ENCODE data around the gene ZRANB1.

ZRANB1 gene

DNA sequence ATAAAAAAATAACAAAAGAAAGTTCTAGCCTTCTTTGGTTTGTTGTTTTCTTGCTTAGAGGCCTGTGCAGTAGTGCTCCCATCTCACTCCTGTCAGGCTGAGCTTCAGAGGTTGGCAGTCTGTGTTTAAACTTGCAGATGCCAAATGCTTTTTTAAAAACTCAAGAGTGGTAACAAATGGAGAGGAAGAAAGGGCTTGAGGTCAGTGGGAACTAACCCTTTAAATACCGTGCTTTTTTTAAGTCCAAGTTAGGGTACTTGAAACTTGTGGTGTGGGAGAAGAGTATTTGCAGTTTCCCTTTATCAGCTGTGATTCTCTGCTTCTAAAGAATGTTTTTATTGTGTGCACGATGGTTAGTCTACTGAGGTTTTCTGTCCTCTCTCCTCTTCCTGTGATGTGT is 29.4 kb downstream of the ZRANB1 start:
- DNase-seq (ENCODE audit: extremely low spot score): no peak
- POLR2A ChIA-PET: no interaction called here
- TF ChIP-seq CTBP1 (IDR thresholded peaks at IDR 0.05; ENCODE audit: borderline replicate concordance) (no peak), BHLHE40 (IDR thresholded peaks at IDR 0.05; ENCODE audit: borderline replicate concordance) (no peak), SUZ12 (IDR thresholded peaks at IDR 0.05) (no peak), ZNF384 (IDR thresholded peaks at IDR 0.05) (no peak), TARDBP (IDR thresholded peaks at IDR 0.05) (no peak), ELF4 (IDR thresholded peaks at IDR 0.05) (no peak), FOXM1 (IDR thresholded peaks at IDR 0.05; ENCODE audit: borderline replicate concordance) (no peak), FOXK2 (IDR thresholded peaks at IDR 0.05) (no peak), L3MBTL2 (conservative IDR thresholded peaks at IDR 0.05) (no peak), ARNT (IDR thresholded peaks at IDR 0.05) (no peak), FOXA1 (IDR thresholded peaks at IDR 0.05) (no peak), SP1 (IDR thresholded peaks at IDR 0.05) (no peak)
- CTCF ChIA-PET: interaction anchor here (1.0 kb wide), 1 partner anchor 22 kb away, joined by 3 read pairs; no protein-coding TSS in a partner anchor

- no peak for TF ChIP-seq SP1 (IDR thresholded peaks at IDR 0.05)
- no peak for TF ChIP-seq LEF1 (IDR thresholded peaks at IDR 0.05; ENCODE audit: borderline replicate concordance)
- no peak for TF ChIP-seq HDGF (IDR thresholded peaks at IDR 0.05; ENCODE audit: borderline replicate concordance)
- TF ChIP-seq FOXK2 (IDR thresholded peaks at IDR 0.05): no peak
- no peak for TF ChIP-seq NFRKB (IDR thresholded peaks at IDR 0.05)
- TF ChIP-seq L3MBTL2 (conservative IDR thresholded peaks at IDR 0.05): no peak
- TF ChIP-seq BHLHE40 (IDR thresholded peaks at IDR 0.05; ENCODE audit: borderline replicate concordance): no peak
- TF ChIP-seq FOXA1 (IDR thresholded peaks at IDR 0.05): no peak
- no peak for TF ChIP-seq ELF4 (IDR thresholded peaks at IDR 0.05)
- POLR2A ChIA-PET: no interaction called here
- no peak for DNase-seq (ENCODE audit: extremely low spot score)
- CTCF ChIA-PET: interaction anchor here (2.4 kb wide), 1 partner anchor 20 kb away, joined by 8 read pairs; no protein-coding TSS in a partner anchor
Observed at GRCh38 chr10:124972637-124973036, 30.7 kb downstream of the ZRANB1 start.

- TF ChIP-seq BHLHE40 (IDR thresholded peaks at IDR 0.05; ENCODE audit: borderline replicate concordance) (no peak), NFRKB (IDR thresholded peaks at IDR 0.05) (no peak), CTBP1 (IDR thresholded peaks at IDR 0.05; ENCODE audit: borderline replicate concordance) (no peak), FOXA1 (IDR thresholded peaks at IDR 0.05) (no peak), ZNF384 (IDR thresholded peaks at IDR 0.05) (no peak), PKNOX1 (IDR thresholded peaks at IDR 0.05) (no peak)
- CTCF ChIA-PET: interaction anchor here (2.4 kb wide), 1 partner anchor 18 kb away, joined by 8 read pairs; no protein-coding TSS in a partner anchor
- POLR2A ChIA-PET: interaction anchor here (1.3 kb wide), 1 partner anchor 58 kb away, joined by 3 read pairs; no protein-coding TSS in a partner anchor
- no peak for DNase-seq (ENCODE audit: extremely low spot score)
Observed at GRCh38 chr10:124974131-124974530, 32.2 kb downstream of the ZRANB1 start.

- no peak for DNase-seq (ENCODE audit: extremely low spot score)
- ChIA-PET CTCF (no interaction called here), POLR2A (no interaction called here)
- no peak for TF ChIP-seq TARDBP (IDR thresholded peaks at IDR 0.05)
- TF ChIP-seq LEF1 (IDR thresholded peaks at IDR 0.05; ENCODE audit: borderline replicate concordance): no peak
- TF ChIP-seq SP1 (IDR thresholded peaks at IDR 0.05): no peak
- no peak for TF ChIP-seq SUZ12 (IDR thresholded peaks at IDR 0.05)
- no peak for TF ChIP-seq L3MBTL2 (conservative IDR thresholded peaks at IDR 0.05)
Observed at GRCh38 chr10:124975977-124976514, 34.1 kb downstream of the ZRANB1 start.

DNA sequence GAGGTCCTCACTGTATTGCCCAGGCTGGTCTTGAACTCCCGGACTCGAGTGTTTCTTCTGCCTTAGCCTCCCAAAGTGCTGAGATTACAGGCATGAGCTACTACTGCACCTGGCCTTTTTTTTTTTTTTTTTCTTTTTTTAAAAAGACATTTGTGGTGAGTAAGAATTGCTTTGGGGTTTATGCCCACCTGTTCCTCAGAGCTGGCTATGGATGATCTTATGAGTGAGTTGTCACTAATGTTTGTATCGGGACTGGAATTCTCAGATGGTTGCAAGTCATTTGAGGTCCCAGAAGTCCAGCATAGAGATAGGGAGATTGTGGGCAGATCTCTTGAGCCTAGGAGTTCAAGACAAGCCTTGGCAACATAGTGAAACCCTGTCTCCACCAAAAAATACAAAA is 35.2 kb downstream of the ZRANB1 start:
- ChIA-PET POLR2A (no interaction called here), CTCF (no interaction called here)
- DNase-seq (ENCODE audit: extremely low spot score): no peak
- no peak for TF ChIP-seq ARNT (IDR thresholded peaks at IDR 0.05)
- TF ChIP-seq FOXK2 (IDR thresholded peaks at IDR 0.05): no peak
- no peak for TF ChIP-seq FOXM1 (IDR thresholded peaks at IDR 0.05; ENCODE audit: borderline replicate concordance)
- TF ChIP-seq SP1 (IDR thresholded peaks at IDR 0.05): no peak
- no peak for TF ChIP-seq ZNF384 (IDR thresholded peaks at IDR 0.05)

GRCh38 chr10:124977648-124978375 is 35.9 kb downstream of the ZRANB1 start:
- CTCF ChIA-PET: interaction anchor here (0.5 to 1.2 kb wide), 3 partner anchors 15 to 721 kb away, joined by 3 to 4 read pairs (median 3); no protein-coding TSS in a partner anchor
- POLR2A ChIA-PET: no interaction called here
- DNase-seq (ENCODE audit: extremely low spot score): no peak
- TF ChIP-seq PKNOX1 (IDR thresholded peaks at IDR 0.05): no peak
- no peak for TF ChIP-seq SP1 (IDR thresholded peaks at IDR 0.05)
- no peak for TF ChIP-seq LEF1 (IDR thresholded peaks at IDR 0.05; ENCODE audit: borderline replicate concordance)
- no peak for TF ChIP-seq FOXM1 (IDR thresholded peaks at IDR 0.05; ENCODE audit: borderline replicate concordance)
- no peak for TF ChIP-seq CTBP1 (IDR thresholded peaks at IDR 0.05; ENCODE audit: borderline replicate concordance)
- no peak for TF ChIP-seq L3MBTL2 (conservative IDR thresholded peaks at IDR 0.05)
- TF ChIP-seq HDGF (IDR thresholded peaks at IDR 0.05; ENCODE audit: borderline replicate concordance): no peak
- TF ChIP-seq SUZ12 (IDR thresholded peaks at IDR 0.05): no peak
- no peak for TF ChIP-seq FOXK2 (IDR thresholded peaks at IDR 0.05)

DNA sequence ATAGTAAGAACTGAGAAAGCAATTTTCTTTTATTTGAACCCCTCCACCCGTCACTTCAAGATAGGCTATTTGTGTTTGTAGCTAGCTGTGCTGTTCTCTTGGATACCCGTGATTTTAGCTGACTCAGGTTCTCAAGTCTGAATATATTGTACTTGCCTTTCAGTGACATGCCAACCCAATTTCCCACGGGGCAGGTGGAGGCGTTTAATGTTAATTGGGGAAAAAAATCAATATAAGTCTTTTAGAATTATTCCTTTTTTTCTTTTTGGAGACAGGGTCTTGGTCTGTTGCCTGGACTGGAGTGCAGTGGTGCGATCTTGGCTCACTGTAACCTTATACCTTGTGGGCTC is 36.4 kb downstream of the ZRANB1 start:
- ChIA-PET POLR2A (no interaction called here), CTCF (interaction anchor here (0.5 to 1.2 kb wide), 3 partner anchors 14 to 721 kb away, joined by 3 to 4 read pairs (median 3); no protein-coding TSS in a partner anchor)
- DNase-seq (ENCODE audit: extremely low spot score): no peak
- TF ChIP-seq BHLHE40 (IDR thresholded peaks at IDR 0.05; ENCODE audit: borderline replicate concordance): no peak
- no peak for TF ChIP-seq TARDBP (IDR thresholded peaks at IDR 0.05)
- TF ChIP-seq NFRKB (IDR thresholded peaks at IDR 0.05): no peak
- TF ChIP-seq L3MBTL2 (conservative IDR thresholded peaks at IDR 0.05): no peak
- TF ChIP-seq SP1 (IDR thresholded peaks at IDR 0.05): no peak
- TF ChIP-seq FOXK2 (IDR thresholded peaks at IDR 0.05): no peak
- TF ChIP-seq SUZ12 (IDR thresholded peaks at IDR 0.05): no peak
- no peak for TF ChIP-seq FOXA1 (IDR thresholded peaks at IDR 0.05)
- no peak for TF ChIP-seq FOXM1 (IDR thresholded peaks at IDR 0.05; ENCODE audit: borderline replicate concordance)
- no peak for TF ChIP-seq PKNOX1 (IDR thresholded peaks at IDR 0.05)
- TF ChIP-seq CTBP1 (IDR thresholded peaks at IDR 0.05; ENCODE audit: borderline replicate concordance): no peak
- TF ChIP-seq ZNF384 (IDR thresholded peaks at IDR 0.05): no peak
- TF ChIP-seq ELF4 (IDR thresholded peaks at IDR 0.05): no peak
- no peak for TF ChIP-seq HDGF (IDR thresholded peaks at IDR 0.05; ENCODE audit: borderline replicate concordance)
- TF ChIP-seq ARNT (IDR thresholded peaks at IDR 0.05): no peak
- no peak for TF ChIP-seq LEF1 (IDR thresholded peaks at IDR 0.05; ENCODE audit: borderline replicate concordance)
